Mesenchymal stem cell (in vitro differentiated cells and primary cell): ENCODE measurements around the gene CTSL. TPM values are rescaled to one million over a fixed set of nuclear protein-coding genes. Genes with fewer than 3 reads are reported as not detected.

Experiments
- DNase-seq: peaks from one replicate; pipeline ENCODE4 v3.0.0-alpha.2; 2013
- H2AFZ ChIP-seq: one replicate; pipeline ENCODE4 v1.6.1; 2013; ENCODE audit warnings: low read depth, mild to moderate bottlenecking, control low read depth, inconsistent platforms, low read length, moderate library complexity
- H2AK5ac ChIP-seq: 2 replicates; pipeline ENCODE4 v1.6.1; 2013; ENCODE audit warnings: low read length, moderate library complexity, mild to moderate bottlenecking, inconsistent platforms; ENCODE audit not compliant: severe bottlenecking
- H2BK120ac ChIP-seq: one replicate; pipeline ENCODE4 v1.6.1; 2013; ENCODE audit warnings: low read depth, mild to moderate bottlenecking, inconsistent platforms, low read length, moderate library complexity
- H2BK12ac ChIP-seq, 2 experiments: one replicate each; pipeline ENCODE4 v1.6.1; 2013; ENCODE audit warnings: inconsistent platforms in 2 of 2, low read length in 2 of 2, mild to moderate bottlenecking in 2 of 2, moderate library complexity in 2 of 2, control low read depth in 1 of 2
- H2BK15ac ChIP-seq: one replicate; pipeline ENCODE4 v1.6.1; 2013; ENCODE audit warnings: mild to moderate bottlenecking, low read depth, inconsistent platforms; ENCODE audit not compliant: poor library complexity, severe bottlenecking
- H2BK5ac ChIP-seq: 2 replicates; pipeline ENCODE4 v1.6.1; 2013; ENCODE audit warnings: low read depth, mild to moderate bottlenecking, low read length, control low read depth, inconsistent platforms; ENCODE audit not compliant: poor library complexity, severe bottlenecking
- H3K14ac ChIP-seq, 2 experiments: one replicate each; pipeline ENCODE4 v1.6.1; 2013; ENCODE audit warnings: inconsistent platforms in 2 of 2, low read length in 2 of 2, control low read depth in 1 of 2, mild to moderate bottlenecking in 1 of 2, moderate library complexity in 1 of 2
- H3K18ac ChIP-seq, 2 experiments: one replicate each; pipeline ENCODE4 v1.6.1; 2013; ENCODE audit warnings: inconsistent platforms in 2 of 2, low read length in 2 of 2, control low read depth in 1 of 2, low read depth in 1 of 2, mild to moderate bottlenecking in 1 of 2
- H3K23ac ChIP-seq, 2 experiments: one replicate each; pipeline ENCODE4 v1.6.1; 2013; ENCODE audit warnings: inconsistent platforms in 2 of 2, low read length in 2 of 2, mild to moderate bottlenecking in 2 of 2, moderate library complexity in 2 of 2, control low read depth in 1 of 2
- H3K27ac ChIP-seq: 2 replicates; pipeline ENCODE4 v1.5.1; 2013; ENCODE audit warnings: mild to moderate bottlenecking, moderate library complexity, low read length, control low read depth, inconsistent platforms; ENCODE audit not compliant: poor library complexity, severe bottlenecking
- H3K27me3 ChIP-seq, 2 experiments: 2 replicates each; pipeline versions ENCODE4 v1.6.1 to v1.7.0; 2013; ENCODE audit warnings: low read length in 2 of 2, mild to moderate bottlenecking in 2 of 2, moderate library complexity in 2 of 2, control low read depth in 1 of 2, inconsistent platforms in 1 of 2; ENCODE audit not compliant: control insufficient read depth in 1 of 2, insufficient read depth in 1 of 2
- H3K36me3 ChIP-seq, 2 experiments: 2 replicates each; pipeline versions ENCODE4 v1.6.1 to v1.7.0; 2013; ENCODE audit warnings: low read length in 2 of 2, control low read depth in 1 of 2, inconsistent platforms in 1 of 2, low read depth in 1 of 2, mild to moderate bottlenecking in 1 of 2; ENCODE audit not compliant: insufficient read depth in 2 of 2, control insufficient read depth in 1 of 2
- H3K4ac ChIP-seq, 2 experiments: one replicate each; pipeline ENCODE4 v1.6.1; 2013; ENCODE audit warnings: inconsistent platforms in 2 of 2, low read length in 2 of 2, mild to moderate bottlenecking in 2 of 2, moderate library complexity in 2 of 2, control low read depth in 1 of 2, low read depth in 1 of 2
- H3K4me1 ChIP-seq: 2 replicates; pipeline ENCODE4 v1.6.1; 2013; ENCODE audit warnings: low read depth, low read length, control low read depth; ENCODE audit not compliant: control insufficient read depth, insufficient read depth
- H3K4me2 ChIP-seq: 2 replicates; pipeline ENCODE4 v1.6.1; 2013; ENCODE audit warnings: low read length, mild to moderate bottlenecking, inconsistent platforms; ENCODE audit not compliant: poor library complexity, severe bottlenecking
- H3K4me3 ChIP-seq, 2 experiments: 2 replicates each; pipeline versions ENCODE4 v1.5.1 to v1.7.0; 2013; ENCODE audit warnings: low read length in 2 of 2, mild to moderate bottlenecking in 2 of 2, control low read depth in 1 of 2, low read depth in 1 of 2; ENCODE audit not compliant: insufficient read depth in 1 of 2
- H3K79me1 ChIP-seq: replicated peaks from 2 replicates; pipeline ENCODE4 v1.6.1; 2013; ENCODE audit warnings: mild to moderate bottlenecking, control low read depth, low read length, inconsistent platforms; ENCODE audit not compliant: poor library complexity, severe bottlenecking
- H3K9ac ChIP-seq: 2 replicates; pipeline ENCODE4 v1.7.0; 2013; ENCODE audit warnings: mild to moderate bottlenecking, low read length, moderate library complexity
- H3K9me3 ChIP-seq: 2 replicates; pipeline ENCODE4 v1.7.0; 2013; ENCODE audit warnings: mild to moderate bottlenecking, low read length; ENCODE audit not compliant: control insufficient read depth
- H4K8ac ChIP-seq: one replicate; pipeline ENCODE4 v1.6.1; 2013; ENCODE audit warnings: inconsistent platforms, mild to moderate bottlenecking, low read length, moderate library complexity
- H4K91ac ChIP-seq: one replicate; pipeline ENCODE4 v1.6.1; 2013; ENCODE audit warnings: mild to moderate bottlenecking, low read length, inconsistent platforms
- WGBS: methylation state at CpG from one replicate; pipeline ENCODE4 v1.1.7; 2013; ENCODE audit warnings: mixed read lengths; 5-methylcytosine and 5-hydroxymethylcytosine counted together
- polyA plus RNA-seq, 2 experiments: library from polyadenylated mRNA; stranded (reverse); fragments of 200-250 nt; gene quantifications; one replicate each; pipeline ENCODE4 v1.2.3, GENCODE V29; 2013

CTSL gene
- 288 TPM for polyA plus RNA-seq (2013, experiment 1 of 2)
- polyA plus RNA-seq (2013, experiment 2 of 2) = 307 TPM

- H3K36me3 ChIP-seq = peaks cover 13 to 42% of the 10 kb centered on the region in 2 experiments
- peak within 1 kb of the TSS; percentile 80 to 98 for H3K14ac ChIP-seq
- 1% methylated on average over 67 of the region's 67 CpGs for WGBS
- DNase-seq = peak; percentile 91
- peak within 1 kb of the TSS; percentile 98 for H4K8ac ChIP-seq
- H3K4me2 ChIP-seq = peak within 1 kb of the TSS; percentile 80
- peak within 1 kb of the TSS; percentile 96 to 99 for H3K4ac ChIP-seq
- peak within 1 kb of the TSS; percentile 85 to 93 for H3K4me3 ChIP-seq
- no peaks in the 10 kb centered on the region for H3K27me3 ChIP-seq
- H3K9me3 ChIP-seq = no peaks in the 10 kb centered on the region
- peak within 1 kb of the TSS; percentile 77 for H2BK15ac ChIP-seq
- H3K23ac ChIP-seq = peak within 1 kb of the TSS; percentile 75 to 85
- H3K79me1 ChIP-seq = peaks cover 24% of the 10 kb centered on the region
- peak within 1 kb of the TSS; percentile 98 for H3K9ac ChIP-seq
- H2BK120ac ChIP-seq = peak within 1 kb of the TSS; percentile 83
- H3K4me1 ChIP-seq = peaks cover 13% of the 10 kb centered on the region
- peak within 1 kb of the TSS; percentile 54 for H2AK5ac ChIP-seq
- H3K18ac ChIP-seq = peak within 1 kb of the TSS; percentile 96 to 99
- H4K91ac ChIP-seq = peak within 1 kb of the TSS; percentile 99
- peak within 1 kb of the TSS; percentile 90 to 96 for H2BK12ac ChIP-seq
- peak within 1 kb of the TSS; percentile 88 for H3K27ac ChIP-seq
- peak within 1 kb of the TSS; percentile 87 for H2BK5ac ChIP-seq
- H2AFZ ChIP-seq = peak within 1 kb of the TSS; percentile 93
These were observed at the start of gene CTSL for GRCh38 chr9:87725900-87726709. CTSL (plus strand) TSS chr9:87726119; CDS start chr9:87727604, 1,485 bp downstream.

- WGBS = 87% methylated on average over 14 of the region's 14 CpGs
- no peak overlapping the region for H3K4ac ChIP-seq
These were observed 48.7 kb upstream of the CTSL start for GRCh38 chr9:87676976-87677775.

GRCh38 chr9:87677776-87678587 lies 47.9 kb upstream of the CTSL start:
- Histone ChIP-seq H2BK15ac (no peak overlapping the region), H3K23ac (no peak overlapping the region), H3K9me3 (no peaks in the 10 kb centered on the region), H3K4me2 (no peak overlapping the region), H3K18ac (no peak overlapping the region), H3K4ac (no peak overlapping the region), H3K9ac (no peak overlapping the region), H2BK12ac (no peak overlapping the region), H2AK5ac (no peak overlapping the region), H2BK5ac (no peak overlapping the region), H4K8ac (no peak overlapping the region), H3K27ac (no peak overlapping the region), H2AFZ (no peak overlapping the region), H3K4me1 (peaks cover 1% of the 10 kb centered on the region), H3K27me3 (no peaks in the 10 kb centered on the region), H3K79me1 (peaks cover 16% of the 10 kb centered on the region), H3K4me3 (no peak overlapping the region), H3K14ac (no peak overlapping the region), H2BK120ac (no peak overlapping the region), H3K36me3 (peaks cover 10 to 61% of the 10 kb centered on the region in 2 experiments), H4K91ac (no peak overlapping the region)
- 93% methylated on average over 16 of the region's 17 CpGs for WGBS
- no peak for DNase-seq

More at GRCh38 chr9:87676976-87677775, 48.7 kb upstream of the CTSL start:
- Histone ChIP-seq H2BK15ac (no peak overlapping the region), H2BK120ac (no peak overlapping the region), H2BK12ac (no peak overlapping the region), H3K23ac (no peak overlapping the region), H4K8ac (no peak overlapping the region), H3K36me3 (peaks cover 7 to 63% of the 10 kb centered on the region in 2 experiments), H2AK5ac (no peak overlapping the region), H4K91ac (no peak overlapping the region), H3K9me3 (no peaks in the 10 kb centered on the region), H3K18ac (no peak overlapping the region), H2AFZ (no peak overlapping the region), H3K27me3 (no peaks in the 10 kb centered on the region), H3K4me3 (no peak overlapping the region), H3K9ac (no peak overlapping the region), H3K14ac (no peak overlapping the region), H3K79me1 (peaks cover 19% of the 10 kb centered on the region), H3K4me1 (peaks cover 1% of the 10 kb centered on the region), H3K4me2 (no peak overlapping the region), H2BK5ac (no peak overlapping the region), H3K27ac (no peak overlapping the region)
- no peak for DNase-seq
